WERI-Rb-1 (cell line): Measurements from ENCODE around the gene SHANK1.

Experiments
- DNase-seq: peaks from one replicate; pipeline ENCODE4 v3.0.0-alpha.2; 2020
- H3K27ac ChIP-seq: fragments of 250-450 bp; sonication (Bioruptor Pico); 2 replicates; pipeline ENCODE4 v1.5.1; 2020; ENCODE audit warnings: mild to moderate bottlenecking, moderate library complexity
- H3K27me3 ChIP-seq: fragments of 250-450 bp; sonication (Bioruptor Pico); 2 replicates; pipeline ENCODE4 v1.5.1; 2021; ENCODE audit warnings: mild to moderate bottlenecking, low read depth, moderate library complexity; ENCODE audit not compliant: insufficient read depth, severe bottlenecking
- H3K36me3 ChIP-seq: fragments of 250-450 bp; sonication (Bioruptor Pico); 2 replicates; pipeline ENCODE4 v1.5.1; 2020; ENCODE audit warnings: mild to moderate bottlenecking, moderate library complexity
- H3K4me3 ChIP-seq: 2 replicates; pipeline ENCODE4 v1.5.1; 2011; ENCODE audit warnings: low read depth, mild to moderate bottlenecking, control low read depth, low read length
- H3K9me3 ChIP-seq: fragments of 250-450 bp; sonication (Bioruptor Pico); 2 replicates; pipeline ENCODE4 v1.5.1; 2021; ENCODE audit warnings: mild to moderate bottlenecking, moderate library complexity; ENCODE audit not compliant: severe bottlenecking
- CTCF ChIP-seq: IDR thresholded peaks from 2 replicates; pipeline ENCODE4 v1.5.1; 2011; ENCODE audit warnings: low read depth, mild to moderate bottlenecking, control low read depth, inconsistent platforms, low read length

Gene SHANK1

DNA sequence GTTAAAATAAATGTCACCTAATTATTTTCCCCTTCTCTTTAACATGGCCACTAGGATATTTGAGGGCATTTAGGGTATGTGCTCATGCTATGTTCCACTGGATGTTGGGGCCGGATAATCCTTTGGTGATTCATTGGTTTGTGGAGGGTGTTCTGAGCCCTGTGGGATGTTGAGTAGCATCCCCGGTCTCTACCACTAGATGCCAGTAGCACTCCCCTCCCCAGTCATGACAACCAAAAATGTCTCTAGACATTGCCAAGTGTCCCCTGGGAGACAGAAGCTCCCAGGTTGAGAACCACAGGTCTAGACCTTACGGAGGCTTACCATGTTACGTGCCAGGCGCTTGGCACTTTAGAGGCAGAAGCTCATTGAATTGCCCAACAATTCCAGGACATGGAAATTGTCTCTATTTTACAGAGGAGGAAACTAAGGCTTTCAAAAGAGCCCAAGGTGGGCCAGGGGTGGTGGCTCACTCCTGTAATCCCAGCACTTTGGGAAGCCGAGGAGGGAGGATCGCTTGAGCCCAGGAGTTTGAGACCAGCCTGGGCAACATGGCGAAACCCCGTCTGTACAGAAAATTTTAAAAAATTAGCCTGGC is 14.1 kb downstream of the SHANK1 start:
- H3K4me3 ChIP-seq: no peak overlapping the region
- no peaks in the 10 kb centered on the region for H3K36me3 ChIP-seq
- peak; percentile 85 for TF ChIP-seq CTCF
- no peak overlapping the region for H3K27ac ChIP-seq
- H3K9me3 ChIP-seq: no peaks in the 10 kb centered on the region
- DNase-seq: peak; percentile 76
- H3K27me3 ChIP-seq: peaks cover 14% of the 10 kb centered on the region

GRCh38 chr19:50703915-50704796 is 15.4 kb downstream of the SHANK1 start:
- TF ChIP-seq CTCF: peak; percentile 63
- Histone ChIP-seq H3K9me3 (no peaks in the 10 kb centered on the region), H3K27ac (no peak overlapping the region), H3K4me3 (no peak overlapping the region), H3K27me3 (peaks cover 14% of the 10 kb centered on the region), H3K36me3 (no peaks in the 10 kb centered on the region)
- DNase-seq: peak; percentile 68

GRCh38 chr19:50702871-50703829 is 16.5 kb downstream of the SHANK1 start:
- Histone ChIP-seq H3K4me3 (no peak overlapping the region), H3K27me3 (peaks cover 14% of the 10 kb centered on the region), H3K36me3 (no peaks in the 10 kb centered on the region), H3K9me3 (no peaks in the 10 kb centered on the region), H3K27ac (no peak overlapping the region)
- peak; percentile 57 for DNase-seq
- TF ChIP-seq CTCF: no peak

DNA sequence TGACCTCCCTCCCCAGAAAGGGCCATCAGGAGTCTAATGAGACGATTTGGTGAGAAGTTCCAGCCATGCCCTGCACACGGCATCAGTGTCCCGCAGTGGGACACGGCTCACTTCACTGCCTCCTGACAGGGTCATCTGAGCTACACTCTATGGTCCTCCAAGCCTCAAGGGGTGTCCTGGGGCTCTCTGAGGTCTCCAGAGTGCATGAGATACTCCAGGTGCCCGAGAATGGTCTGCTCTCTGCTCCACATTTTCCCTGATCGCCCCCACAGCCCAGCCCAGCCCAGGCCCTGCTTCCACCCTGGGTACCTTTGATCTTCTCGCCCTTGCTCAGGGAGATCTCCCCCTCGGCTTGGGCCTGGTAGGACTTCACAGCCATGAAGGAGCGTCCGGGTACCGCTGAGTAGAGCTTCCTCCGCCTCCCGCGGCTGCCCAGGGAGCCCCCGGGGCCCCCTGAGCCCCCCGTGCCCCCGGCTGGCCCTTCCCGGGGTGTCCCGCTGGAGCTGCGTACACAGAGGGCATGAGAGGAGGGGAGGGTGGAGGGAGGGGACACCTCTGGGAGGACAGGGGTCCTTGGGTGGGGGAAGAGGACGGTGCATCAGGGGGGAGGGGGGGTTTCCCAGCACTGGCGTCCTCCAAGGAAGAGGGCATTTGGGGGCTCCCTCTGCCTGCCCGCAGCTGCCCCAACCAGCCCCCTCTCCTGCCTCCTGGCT is 17.3 kb downstream of the SHANK1 start:
- H3K27me3 ChIP-seq: peaks cover 14% of the 10 kb centered on the region
- no peaks in the 10 kb centered on the region for H3K36me3 ChIP-seq
- no peak for TF ChIP-seq CTCF
- DNase-seq: no peak
- H3K9me3 ChIP-seq: no peaks in the 10 kb centered on the region
- H3K4me3 ChIP-seq: no peak overlapping the region
- H3K27ac ChIP-seq: no peak overlapping the region

GRCh38 chr19:50701367-50701985 is 18.1 kb downstream of the SHANK1 start:
- Histone ChIP-seq H3K9me3 (no peaks in the 10 kb centered on the region), H3K27ac (no peak overlapping the region)
- no peak for TF ChIP-seq CTCF

More at GRCh38 chr19:50701367-50701985, 18.1 kb downstream of the SHANK1 start:
- Histone ChIP-seq H3K36me3 (no peaks in the 10 kb centered on the region), H3K27me3 (peaks cover 14% of the 10 kb centered on the region), H3K4me3 (no peak overlapping the region)
- no peak for DNase-seq
